ENCODE results near the gene CHRNA4. TPM values are rescaled to one million over a fixed set of nuclear protein-coding genes. Genes with fewer than 3 reads are reported as not detected.
"Not testable (repeated sequence)": the region's sequence is repeated elsewhere in the genome, so short reads cannot be mapped to it uniquely, and the experiment has no call there.

CHRNA4 gene
- total RNA-seq, 1 donor from 2014 or later, result not detected

- Mint-ChIP-seq H3K27ac (ENCODE audit: unreplicated experiment) (no peak overlapping the region), H3K4me3 (ENCODE audit: unreplicated experiment) (no peak overlapping the region), H3K36me3 (ENCODE audit: unreplicated experiment) (no peaks in the 10 kb centered on the region), H3K4me1 (ENCODE audit: unreplicated experiment) (no peaks in the 10 kb centered on the region), H3K27me3 (ENCODE audit: unreplicated experiment) (peaks cover 1% of the 10 kb centered on the region), H3K9me3 (ENCODE audit: unreplicated experiment) (no peaks in the 10 kb centered on the region)
- TF ChIP-seq CTCF (IDR thresholded peaks at IDR 0.05), result no peak
- no peak for DNase-seq (ENCODE audit: extremely low spot score, unreplicated experiment)
Measured at GRCh38 chr20:63307538-63308217, 53.5 kb downstream of the CHRNA4 start.

- no peak overlapping the region for H3K4me3 Mint-ChIP-seq (ENCODE audit: unreplicated experiment)
- TF ChIP-seq CTCF (IDR thresholded peaks at IDR 0.05), result no peak
- no peaks in the 10 kb centered on the region for H3K36me3 Mint-ChIP-seq (ENCODE audit: unreplicated experiment)
- H3K27me3 Mint-ChIP-seq (ENCODE audit: unreplicated experiment), result peaks cover 3% of the 10 kb centered on the region
- DNase-seq (ENCODE audit: extremely low spot score, unreplicated experiment), result no peak
- H3K27ac Mint-ChIP-seq (ENCODE audit: unreplicated experiment), result no peak overlapping the region
- no peaks in the 10 kb centered on the region for H3K4me1 Mint-ChIP-seq (ENCODE audit: unreplicated experiment)
- peaks cover 1% of the 10 kb centered on the region for H3K9me3 Mint-ChIP-seq (ENCODE audit: unreplicated experiment)
Measured at GRCh38 chr20:63306673-63307537, 54.2 kb downstream of the CHRNA4 start.

GRCh38 chr20:63305933-63306672, 55.0 kb downstream of the CHRNA4 start:
- H3K27me3 Mint-ChIP-seq (ENCODE audit: unreplicated experiment); H3K9me3 Mint-ChIP-seq (ENCODE audit: unreplicated experiment); DNase-seq (ENCODE audit: extremely low spot score, unreplicated experiment); H3K4me3 Mint-ChIP-seq (ENCODE audit: unreplicated experiment); H3K27ac Mint-ChIP-seq (ENCODE audit: unreplicated experiment); H3K4me1 Mint-ChIP-seq (ENCODE audit: unreplicated experiment); H3K36me3 Mint-ChIP-seq (ENCODE audit: unreplicated experiment): not testable (repeated sequence)

- no peak for DNase-seq (ENCODE audit: extremely low spot score, unreplicated experiment)
- Mint-ChIP-seq H3K27ac (ENCODE audit: unreplicated experiment) (no peak overlapping the region), H3K4me3 (ENCODE audit: unreplicated experiment) (no peak overlapping the region), H3K36me3 (ENCODE audit: unreplicated experiment) (no peaks in the 10 kb centered on the region), H3K4me1 (ENCODE audit: unreplicated experiment) (no peaks in the 10 kb centered on the region), H3K27me3 (ENCODE audit: unreplicated experiment) (peaks cover 15% of the 10 kb centered on the region), H3K9me3 (ENCODE audit: unreplicated experiment) (peaks cover 7% of the 10 kb centered on the region)
- no peak for TF ChIP-seq CTCF (IDR thresholded peaks at IDR 0.05)
Measured at GRCh38 chr20:63305393-63305792, 55.8 kb downstream of the CHRNA4 start.

- H3K9me3 Mint-ChIP-seq (ENCODE audit: unreplicated experiment), result peaks cover 7% of the 10 kb centered on the region
- peaks cover 28% of the 10 kb centered on the region for H3K27me3 Mint-ChIP-seq (ENCODE audit: unreplicated experiment)
- no peak overlapping the region for H3K27ac Mint-ChIP-seq (ENCODE audit: unreplicated experiment)
- TF ChIP-seq CTCF (IDR thresholded peaks at IDR 0.05), result no peak
- H3K4me3 Mint-ChIP-seq (ENCODE audit: unreplicated experiment), result no peak overlapping the region
- no peaks in the 10 kb centered on the region for H3K4me1 Mint-ChIP-seq (ENCODE audit: unreplicated experiment)
- no peak for DNase-seq (ENCODE audit: extremely low spot score, unreplicated experiment)
- no peaks in the 10 kb centered on the region for H3K36me3 Mint-ChIP-seq (ENCODE audit: unreplicated experiment)
Measured at GRCh38 chr20:63303095-63303666, 58.0 kb downstream of the CHRNA4 start.
